HL-60 (cell line): Measurements from ENCODE around the gene NPW.

Source experiments
- DNase-seq, 2 experiments: peaks; one replicate each; pipeline ENCODE4 v3.0.0-alpha.2; 2010 to 2020; ENCODE audit warnings: low read depth in 1 of 2, low spot score in 1 of 2
- H3K27ac ChIP-seq: fragments of 250-450 bp; sonication (Bioruptor Pico); replicated peaks from 2 replicates; pipeline ENCODE4 v1.5.1; 2020; ENCODE audit warnings: mild to moderate bottlenecking, moderate library complexity
- H3K27me3 ChIP-seq: fragments of 250-450 bp; sonication (Bioruptor Pico); 2 replicates; pipeline ENCODE4 v1.5.1; 2021; ENCODE audit warnings: mild to moderate bottlenecking, moderate library complexity; ENCODE audit not compliant: insufficient read depth, poor library complexity, severe bottlenecking
- H3K4me3 ChIP-seq: replicated peaks from 2 replicates; pipeline ENCODE4 v1.5.1; 2011; ENCODE audit warnings: mild to moderate bottlenecking, control low read depth, low read length; ENCODE audit not compliant: insufficient read depth
- GABPA ChIP-seq: IDR thresholded peaks from 2 replicates; pipeline ENCODE4 v1.6.1; 2012; ENCODE audit warnings: low read depth
- POLR2AphosphoS5 ChIP-seq: IDR thresholded peaks from 2 replicates; pipeline ENCODE4 v1.6.1; 2012; ENCODE audit warnings: low read depth
- SPI1 ChIP-seq: IDR thresholded peaks from 2 replicates; pipeline ENCODE4 v1.6.1; 2012; ENCODE audit warnings: low read depth, mild to moderate bottlenecking, borderline replicate concordance
- TF ChIP-seq, protein P1 (sequence below): IDR thresholded peaks from 2 replicates; pipeline ENCODE4 v1.6.1; 2012; ENCODE audit warnings: low read depth; ENCODE audit not compliant: insufficient replicate concordance
- TF ChIP-seq, protein P2 (sequence below): IDR thresholded peaks from one replicate; pipeline ENCODE4 v1.5.1; 2011; ENCODE audit warnings: low read length, control low read depth, inconsistent platforms; ENCODE audit not compliant: insufficient read depth

NPW gene

DNA sequence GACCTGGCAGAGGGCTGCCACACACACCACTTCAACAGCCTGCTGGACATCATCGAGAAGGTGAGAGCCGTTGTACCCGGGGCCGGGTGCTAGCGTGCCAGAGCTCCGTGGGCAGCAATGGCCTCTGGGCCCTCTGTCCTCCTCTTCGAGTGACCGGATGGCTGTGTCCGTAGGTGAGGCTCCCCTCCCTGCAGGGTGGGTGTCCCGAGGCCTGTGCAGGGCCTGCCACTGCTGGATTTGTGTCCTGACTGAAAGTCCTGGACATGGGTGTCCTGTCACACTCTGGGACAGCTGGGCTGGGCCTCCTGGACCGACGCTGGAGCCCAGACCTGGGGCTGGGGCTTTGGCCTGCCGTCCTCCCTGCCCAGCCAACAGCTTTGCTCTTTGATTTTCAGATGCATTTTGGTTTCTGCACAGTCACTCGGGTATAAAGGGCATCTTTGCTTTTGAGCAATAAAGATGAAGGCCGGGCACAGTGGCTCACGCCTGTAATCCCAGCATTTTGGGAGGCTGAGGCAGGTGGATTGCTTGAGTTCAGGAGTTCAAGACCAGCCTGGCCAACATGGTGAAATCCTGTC, 44.9 kb downstream of the NPW start:
- no peaks in the 10 kb centered on the region for H3K27me3 ChIP-seq
- TF ChIP-seq POLR2AphosphoS5 = no peak
- TF ChIP-seq GABPA = no peak
- TF ChIP-seq, protein P1, sequence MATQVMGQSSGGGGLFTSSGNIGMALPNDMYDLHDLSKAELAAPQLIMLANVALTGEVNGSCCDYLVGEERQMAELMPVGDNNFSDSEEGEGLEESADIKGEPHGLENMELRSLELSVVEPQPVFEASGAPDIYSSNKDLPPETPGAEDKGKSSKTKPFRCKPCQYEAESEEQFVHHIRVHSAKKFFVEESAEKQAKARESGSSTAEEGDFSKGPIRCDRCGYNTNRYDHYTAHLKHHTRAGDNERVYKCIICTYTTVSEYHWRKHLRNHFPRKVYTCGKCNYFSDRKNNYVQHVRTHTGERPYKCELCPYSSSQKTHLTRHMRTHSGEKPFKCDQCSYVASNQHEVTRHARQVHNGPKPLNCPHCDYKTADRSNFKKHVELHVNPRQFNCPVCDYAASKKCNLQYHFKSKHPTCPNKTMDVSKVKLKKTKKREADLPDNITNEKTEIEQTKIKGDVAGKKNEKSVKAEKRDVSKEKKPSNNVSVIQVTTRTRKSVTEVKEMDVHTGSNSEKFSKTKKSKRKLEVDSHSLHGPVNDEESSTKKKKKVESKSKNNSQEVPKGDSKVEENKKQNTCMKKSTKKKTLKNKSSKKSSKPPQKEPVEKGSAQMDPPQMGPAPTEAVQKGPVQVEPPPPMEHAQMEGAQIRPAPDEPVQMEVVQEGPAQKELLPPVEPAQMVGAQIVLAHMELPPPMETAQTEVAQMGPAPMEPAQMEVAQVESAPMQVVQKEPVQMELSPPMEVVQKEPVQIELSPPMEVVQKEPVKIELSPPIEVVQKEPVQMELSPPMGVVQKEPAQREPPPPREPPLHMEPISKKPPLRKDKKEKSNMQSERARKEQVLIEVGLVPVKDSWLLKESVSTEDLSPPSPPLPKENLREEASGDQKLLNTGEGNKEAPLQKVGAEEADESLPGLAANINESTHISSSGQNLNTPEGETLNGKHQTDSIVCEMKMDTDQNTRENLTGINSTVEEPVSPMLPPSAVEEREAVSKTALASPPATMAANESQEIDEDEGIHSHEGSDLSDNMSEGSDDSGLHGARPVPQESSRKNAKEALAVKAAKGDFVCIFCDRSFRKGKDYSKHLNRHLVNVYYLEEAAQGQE = no peak
- no peak for TF ChIP-seq SPI1
- TF ChIP-seq, protein P2, sequence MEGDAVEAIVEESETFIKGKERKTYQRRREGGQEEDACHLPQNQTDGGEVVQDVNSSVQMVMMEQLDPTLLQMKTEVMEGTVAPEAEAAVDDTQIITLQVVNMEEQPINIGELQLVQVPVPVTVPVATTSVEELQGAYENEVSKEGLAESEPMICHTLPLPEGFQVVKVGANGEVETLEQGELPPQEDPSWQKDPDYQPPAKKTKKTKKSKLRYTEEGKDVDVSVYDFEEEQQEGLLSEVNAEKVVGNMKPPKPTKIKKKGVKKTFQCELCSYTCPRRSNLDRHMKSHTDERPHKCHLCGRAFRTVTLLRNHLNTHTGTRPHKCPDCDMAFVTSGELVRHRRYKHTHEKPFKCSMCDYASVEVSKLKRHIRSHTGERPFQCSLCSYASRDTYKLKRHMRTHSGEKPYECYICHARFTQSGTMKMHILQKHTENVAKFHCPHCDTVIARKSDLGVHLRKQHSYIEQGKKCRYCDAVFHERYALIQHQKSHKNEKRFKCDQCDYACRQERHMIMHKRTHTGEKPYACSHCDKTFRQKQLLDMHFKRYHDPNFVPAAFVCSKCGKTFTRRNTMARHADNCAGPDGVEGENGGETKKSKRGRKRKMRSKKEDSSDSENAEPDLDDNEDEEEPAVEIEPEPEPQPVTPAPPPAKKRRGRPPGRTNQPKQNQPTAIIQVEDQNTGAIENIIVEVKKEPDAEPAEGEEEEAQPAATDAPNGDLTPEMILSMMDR = no peak
- no peak overlapping the region for H3K4me3 ChIP-seq
- no peak for DNase-seq
- H3K27ac ChIP-seq = no peak overlapping the region

DNA sequence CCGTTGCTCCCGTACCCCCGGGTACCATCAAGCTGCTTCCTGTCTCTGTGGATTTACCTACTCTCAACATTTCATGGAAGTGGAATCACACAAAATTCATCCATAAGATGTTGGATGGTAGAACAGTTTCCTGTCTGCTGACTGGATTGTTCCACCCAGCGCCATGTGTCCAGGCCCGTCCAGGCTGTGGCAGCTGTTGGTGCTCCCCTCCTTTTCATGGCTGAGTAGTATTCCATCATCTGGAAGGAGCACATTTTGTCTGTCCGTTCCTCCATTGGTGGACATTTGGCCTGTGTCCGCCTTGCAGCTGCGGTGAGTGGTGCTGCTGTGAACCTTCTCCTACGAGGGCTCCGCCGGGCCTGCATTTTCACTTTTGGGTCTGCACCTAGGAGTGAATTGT, 46.6 kb downstream of the NPW start:
- no peak for DNase-seq
- TF ChIP-seq GABPA (no peak), POLR2AphosphoS5 (no peak), SPI1 (no peak)
- TF ChIP-seq, protein P1 = no peak
- TF ChIP-seq, protein P2 = no peak
- no peaks in the 10 kb centered on the region for H3K27me3 ChIP-seq
- H3K27ac ChIP-seq = no peak overlapping the region
- H3K4me3 ChIP-seq = no peak overlapping the region
